Measurements from ENCODE around the gene UBAC2. TPM values are rescaled to one million over a fixed set of nuclear protein-coding genes. Genes with fewer than 3 reads are reported as not detected.
"Not testable (repeated sequence)": the region's sequence is repeated elsewhere in the genome, so short reads cannot be mapped to it uniquely, and the experiment has no call there.

Gene UBAC2
- total RNA-seq, 1 donor from 2014 or later = 79.1 TPM

DNA sequence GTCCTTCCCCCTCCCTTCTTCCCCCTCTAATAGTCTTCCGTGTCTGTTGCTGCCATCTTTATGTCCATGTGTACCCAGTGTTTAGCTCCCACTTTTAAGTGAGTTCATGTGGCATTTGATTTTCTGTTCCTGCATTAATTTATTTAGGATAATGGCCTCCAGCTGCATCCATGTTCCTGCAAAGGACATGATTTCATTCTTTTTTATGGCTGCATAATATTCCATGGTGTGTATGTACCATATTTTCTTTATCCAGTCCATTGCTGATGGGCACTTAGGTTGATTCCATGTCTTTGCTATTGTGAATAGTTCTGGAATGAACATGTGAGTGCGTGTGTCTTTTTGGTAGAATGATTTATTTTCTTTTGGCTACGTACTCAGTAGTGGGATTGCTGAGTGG lies 48.5 kb downstream of the UBAC2 start:
- DNase-seq = not testable (repeated sequence)

GRCh38 chr13:99249606-99250005 lies 49.0 kb downstream of the UBAC2 start:
- DNase-seq = not testable (repeated sequence)

GRCh38 chr13:99250982-99251825 lies 50.5 kb downstream of the UBAC2 start:
- DNase-seq = no peak

DNA sequence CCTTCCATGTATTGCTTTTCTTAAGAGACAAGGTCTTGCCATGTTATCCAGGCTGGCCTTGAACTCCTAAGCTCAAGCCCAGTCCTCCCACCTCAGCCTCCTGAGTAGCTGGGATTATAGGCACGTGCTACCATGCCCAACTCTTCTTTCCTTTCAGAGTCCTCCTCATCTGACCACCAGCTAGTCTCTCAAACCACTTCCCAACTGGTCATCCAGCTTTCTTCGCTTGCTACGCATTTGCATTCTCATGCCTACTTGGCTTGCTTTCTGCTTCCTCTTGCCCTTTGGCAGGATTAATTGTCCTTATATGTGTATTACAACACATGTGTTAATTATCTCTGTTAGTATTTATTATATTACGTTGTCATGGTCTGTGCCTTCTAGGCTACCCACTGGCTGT lies 51.3 kb downstream of the UBAC2 start:
- no peak for DNase-seq

DNA sequence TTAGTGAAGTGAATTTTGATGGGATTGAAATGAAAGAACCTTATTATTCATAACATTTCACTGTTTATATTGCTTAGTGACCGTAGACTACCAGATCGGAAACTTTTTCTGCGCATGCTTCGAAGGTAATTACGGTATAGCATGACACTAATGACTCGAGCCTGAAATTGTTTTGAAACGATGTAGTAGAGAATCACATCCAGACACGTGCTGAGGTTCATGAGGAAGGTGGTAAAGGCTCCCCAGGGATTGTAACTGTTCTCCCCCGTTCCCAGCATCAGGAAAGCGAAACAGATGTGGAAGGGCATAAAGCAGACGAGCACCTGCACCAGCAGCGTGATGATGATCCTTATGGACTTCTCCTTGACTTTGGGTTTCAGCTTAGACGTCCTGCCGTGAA lies 54.2 kb downstream of the UBAC2 start:
- peak; percentile 19 for DNase-seq

- no peak for DNase-seq
Observed at GRCh38 chr13:99255271-99255670, 54.6 kb downstream of the UBAC2 start.

GRCh38 chr13:99256283-99256682 lies 55.6 kb downstream of the UBAC2 start:
- DNase-seq = no peak

- no peak for DNase-seq
Observed at GRCh38 chr13:99256709-99257108, 56.1 kb downstream of the UBAC2 start.

- no peak for DNase-seq
Observed at GRCh38 chr13:99257291-99257690, 56.6 kb downstream of the UBAC2 start.

GRCh38 chr13:99258210-99258860 lies 57.7 kb downstream of the UBAC2 start, which contains the start of gene GPR18:
Gene GPR18 (minus strand): TSS chr13:99258379. CDS start chr13:99255872, 2,507 bp downstream.
- DNase-seq = no peak

DNA sequence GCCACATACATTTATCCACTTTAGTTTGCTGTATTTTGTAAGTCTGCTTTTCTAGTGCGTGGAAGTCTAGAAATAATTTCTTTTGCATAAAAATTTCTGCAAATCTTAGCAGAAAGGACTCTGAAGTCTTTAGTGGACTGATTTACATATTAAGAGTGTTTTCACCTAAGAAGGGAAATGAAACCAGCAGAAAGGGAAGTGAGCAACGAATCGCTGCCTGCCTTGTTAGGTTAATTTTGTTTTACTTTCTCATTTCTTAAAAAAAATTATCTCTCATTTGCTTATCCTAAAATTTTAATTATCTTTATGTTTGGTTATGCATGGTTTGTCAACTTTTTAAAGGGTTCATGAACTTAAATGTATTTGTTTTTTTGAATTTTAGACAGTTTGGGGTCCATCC lies 58.3 kb downstream of the UBAC2 start:
- no peak for DNase-seq

GRCh38 chr13:99260216-99260615 lies 59.6 kb downstream of the UBAC2 start:
- no peak for DNase-seq

DNA sequence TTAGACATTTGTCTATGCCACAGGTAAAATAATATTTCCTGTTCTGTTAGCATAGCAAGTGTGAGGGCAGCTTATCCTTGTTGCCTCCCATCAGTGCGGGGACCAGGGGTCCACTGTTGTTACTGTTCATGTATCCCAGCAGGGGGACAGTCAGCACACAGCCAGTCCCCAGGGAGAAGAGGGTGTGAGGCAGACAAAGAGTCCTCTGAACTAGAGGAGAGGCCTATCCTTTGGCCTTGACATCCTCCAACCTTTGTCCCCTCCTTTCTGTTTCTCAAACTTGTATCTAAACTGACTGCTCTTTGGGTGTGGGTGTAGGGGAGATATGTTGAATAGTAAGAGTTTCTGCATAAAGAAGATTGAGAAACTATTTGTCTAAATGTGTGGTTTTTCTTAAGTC lies 60.4 kb downstream of the UBAC2 start:
- no peak for DNase-seq

GRCh38 chr13:99263126-99263785 lies 62.6 kb downstream of the UBAC2 start:
- no peak for DNase-seq

DNA sequence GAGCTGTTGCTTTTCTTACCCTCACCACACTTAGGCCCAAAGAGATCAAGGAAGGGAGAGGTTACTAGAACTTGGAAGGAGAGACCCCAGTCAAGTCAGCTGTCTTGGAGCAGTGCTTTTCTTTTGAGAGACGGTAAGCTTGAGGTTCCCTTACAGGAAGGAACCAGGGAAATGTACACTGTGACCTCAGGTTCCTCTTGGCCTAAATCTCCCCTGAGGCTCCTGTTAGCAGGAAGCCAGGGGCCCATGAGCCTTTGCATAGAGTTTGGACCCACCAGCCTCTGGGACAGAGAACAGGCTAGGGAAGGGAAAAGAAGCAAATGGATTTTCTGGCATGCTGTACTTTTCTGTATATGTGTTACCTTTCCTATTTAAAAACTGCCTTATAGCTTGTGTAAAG lies 63.4 kb downstream of the UBAC2 start:
- DNase-seq = no peak

DNA sequence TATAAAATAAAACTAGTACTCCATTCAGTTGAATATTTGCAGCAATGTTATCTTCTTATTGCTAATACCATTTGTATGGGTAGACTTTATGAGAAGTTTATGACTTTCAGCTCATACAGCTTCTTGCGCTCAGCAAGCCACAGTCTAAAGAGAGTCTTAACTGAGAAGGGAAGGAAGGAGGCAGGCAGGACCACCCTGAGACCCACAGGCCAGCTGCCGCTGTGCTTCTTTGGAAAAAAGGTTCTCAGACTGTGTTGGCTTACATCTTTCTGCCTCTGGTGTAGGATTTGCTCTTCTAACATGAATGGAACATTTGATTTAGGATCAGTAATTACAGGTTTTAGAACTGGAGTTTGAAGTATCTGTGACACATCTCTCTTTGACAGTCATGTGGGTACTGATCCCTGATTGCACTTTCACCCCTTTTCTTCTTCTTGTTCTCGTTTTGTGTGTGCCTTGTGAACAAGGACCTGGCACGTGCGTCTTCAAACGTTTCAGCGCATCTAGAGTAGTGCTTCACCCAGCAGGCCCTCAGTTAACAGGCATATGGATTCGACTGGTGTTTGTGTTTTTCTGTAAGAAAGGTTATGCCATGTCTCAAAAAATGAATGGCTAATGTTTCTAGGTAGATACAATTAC lies 64.6 kb downstream of the UBAC2 start:
- DNase-seq = no peak

- peak; percentile 74 for DNase-seq
Observed at GRCh38 chr13:99265821-99266426, 65.3 kb downstream of the UBAC2 start.

DNA sequence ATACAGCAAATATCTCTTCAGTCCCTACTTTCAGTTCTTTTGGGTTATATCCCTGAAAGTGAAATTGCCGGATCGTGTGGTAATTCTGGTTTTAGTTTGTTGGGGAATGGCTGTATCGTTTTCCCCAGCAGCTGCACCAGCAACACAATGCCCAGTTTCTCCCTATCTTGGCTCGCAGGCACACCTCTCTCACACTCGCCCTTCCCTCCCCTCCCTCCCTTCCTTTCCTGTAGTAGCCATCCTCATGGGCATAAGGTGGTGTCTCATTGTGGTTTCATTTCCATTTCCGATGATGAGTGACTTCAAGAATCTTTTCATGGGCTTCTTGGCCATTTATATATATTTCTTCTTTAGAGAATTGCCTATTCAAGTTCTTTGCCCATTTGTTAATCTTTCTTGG lies 66.2 kb downstream of the UBAC2 start:
- no peak for DNase-seq

DNA sequence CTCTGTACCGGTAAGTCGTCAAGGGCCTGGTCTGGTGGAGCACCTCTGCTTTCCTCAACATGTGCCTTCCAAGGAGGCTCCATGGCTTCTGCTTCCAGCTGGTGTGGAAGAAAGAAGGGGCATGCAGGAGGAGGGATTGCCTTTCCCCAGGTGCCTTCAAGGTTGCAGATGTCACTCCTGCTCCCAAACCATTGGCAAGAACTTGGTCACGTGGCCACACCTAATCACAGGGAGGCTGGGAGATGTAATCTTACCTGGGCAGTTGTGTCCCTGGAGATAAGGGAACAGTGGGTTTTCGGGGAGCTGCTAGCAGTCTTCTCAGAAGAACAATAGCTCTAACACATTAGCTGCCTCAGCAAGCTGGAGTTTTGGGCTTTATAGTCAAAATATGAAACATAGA lies 67.3 kb downstream of the UBAC2 start:
- no peak for DNase-seq

- DNase-seq = no peak
Observed at GRCh38 chr13:99268822-99269221, 68.2 kb downstream of the UBAC2 start.

DNA sequence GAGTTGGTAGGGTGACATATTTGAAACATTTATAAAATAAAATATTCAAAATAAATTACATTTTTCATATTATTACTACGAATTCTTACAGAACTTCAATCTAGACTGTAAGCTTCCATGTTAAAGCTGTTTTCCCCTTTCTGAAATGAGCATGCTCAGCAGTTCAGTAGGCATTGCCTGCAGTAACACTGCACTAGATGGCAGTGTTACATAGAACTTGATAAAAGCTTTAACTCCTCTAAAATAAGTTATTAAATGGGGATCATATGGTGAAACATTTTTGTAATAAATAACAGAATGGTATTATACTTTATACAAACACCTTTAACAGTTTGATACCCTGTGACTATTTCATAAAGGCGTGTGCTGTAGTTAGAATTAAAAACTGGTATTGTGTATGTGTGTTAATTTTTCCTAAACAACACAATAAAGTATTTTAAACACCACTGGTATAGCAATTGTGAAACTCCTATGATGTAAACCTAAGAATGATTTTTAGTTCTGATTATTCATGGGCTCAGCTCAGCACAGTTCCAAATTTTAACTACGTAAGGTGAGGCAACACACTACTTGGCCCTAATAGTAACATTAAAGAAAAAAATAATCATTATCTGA lies 69.1 kb downstream of the UBAC2 start:
- DNase-seq = peak; percentile 61

DNA sequence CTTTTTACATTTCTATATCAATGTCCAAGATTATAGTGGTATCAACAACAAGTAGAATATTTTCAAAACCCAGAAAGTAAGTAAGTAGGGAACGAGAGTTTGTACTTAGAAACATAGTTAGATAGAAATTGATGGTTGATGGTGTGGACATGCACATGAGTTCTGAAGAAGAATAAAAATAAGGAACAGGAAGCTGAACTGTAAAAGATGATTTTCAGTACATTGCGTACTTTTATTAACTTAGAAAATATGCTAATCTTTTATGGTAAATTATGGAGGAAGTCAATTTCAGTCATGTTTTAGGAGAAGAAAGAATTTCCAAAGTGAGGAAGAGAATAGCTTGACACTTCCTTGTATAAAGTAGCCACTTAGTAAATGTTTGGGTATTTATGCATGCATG lies 69.9 kb downstream of the UBAC2 start:
- no peak for DNase-seq

All from tongue (tissue), 2 donors.